GM18907 (cell line): ENCODE measurements around the gene CATSPERZ.

Source experiments
- ATAC-seq: cut with Tn5 transposase; IDR thresholded peaks from one replicate; pipeline ENCODE4 v1.9.1; 2021; ENCODE audit warnings: mild to moderate bottlenecking, moderate library complexity; ENCODE audit not compliant: unreplicated experiment

Gene CATSPERZ

DNA sequence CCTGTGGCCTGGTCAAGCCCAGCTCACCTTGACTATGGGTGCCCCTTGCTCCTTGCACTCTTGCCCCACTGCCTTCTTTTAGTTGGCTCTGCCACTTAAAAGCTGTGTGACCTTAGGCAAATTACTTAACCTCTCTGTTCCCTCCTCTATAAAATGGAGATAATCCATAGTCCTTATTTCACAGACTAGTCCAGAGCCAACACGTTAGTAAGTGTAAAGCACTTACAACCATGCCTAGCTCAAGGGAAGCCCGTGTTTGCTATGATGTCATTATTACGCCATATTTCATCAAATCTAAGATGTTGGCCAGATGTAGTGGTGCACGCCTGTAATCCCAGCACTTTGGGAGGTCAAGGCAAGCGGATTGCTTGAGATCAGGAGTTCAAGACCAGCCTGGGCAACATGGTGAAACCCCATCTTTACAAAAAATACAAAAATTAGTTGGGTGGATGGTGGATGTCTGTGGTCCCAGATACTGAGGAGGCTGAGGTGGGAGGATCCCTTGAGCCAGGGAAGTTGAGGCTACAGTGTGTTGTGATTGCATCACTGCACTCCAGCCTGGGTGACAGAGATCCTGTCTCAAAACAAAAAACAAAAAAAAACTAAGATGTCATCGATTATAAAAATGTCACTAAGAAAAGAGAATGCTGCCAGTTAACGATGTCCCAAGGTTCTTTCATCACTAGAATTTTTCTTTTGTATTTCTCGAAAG lies 37.5 kb downstream of the CATSPERZ start:
- no peak for ATAC-seq

DNA sequence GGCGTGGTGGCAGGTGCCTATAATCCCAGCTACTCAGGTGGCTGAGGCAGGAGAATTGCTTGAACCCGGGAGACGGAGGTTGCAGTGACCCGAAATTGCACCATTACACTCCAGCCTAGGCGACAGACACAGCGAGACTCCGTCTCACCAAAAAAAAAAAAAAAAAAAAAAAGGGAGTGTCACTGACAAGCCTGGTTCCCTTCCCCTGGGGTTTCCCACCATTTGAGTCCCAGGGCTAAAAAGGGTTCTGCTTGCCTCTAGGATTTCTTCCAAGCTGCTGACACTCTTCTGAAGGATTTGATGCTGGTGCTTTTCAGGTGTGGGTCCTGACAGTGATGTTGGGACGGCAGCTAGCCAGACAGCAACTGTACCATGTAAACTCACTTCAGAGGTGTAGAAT lies 38.6 kb downstream of the CATSPERZ start:
- ATAC-seq, result no peak

DNA sequence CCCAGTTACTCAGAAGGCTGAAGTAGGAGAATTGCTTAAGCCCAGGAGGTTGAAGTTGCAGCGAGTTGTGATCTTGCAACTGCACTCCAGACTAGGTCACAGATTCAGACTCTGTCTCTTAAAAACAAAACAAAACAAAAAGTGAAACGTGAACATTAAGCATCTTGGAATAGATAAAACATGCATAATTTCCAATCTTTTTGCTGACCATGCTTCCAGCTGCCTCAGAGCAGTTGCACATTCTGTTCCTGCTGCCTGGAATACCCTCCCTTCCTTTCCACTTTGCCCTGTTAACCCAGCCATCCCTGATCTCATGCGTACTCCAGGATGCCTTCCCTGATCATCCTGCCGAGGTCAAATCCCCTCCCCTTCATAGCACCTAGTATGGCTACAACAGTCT lies 39.1 kb downstream of the CATSPERZ start:
- ATAC-seq, result no peak

DNA sequence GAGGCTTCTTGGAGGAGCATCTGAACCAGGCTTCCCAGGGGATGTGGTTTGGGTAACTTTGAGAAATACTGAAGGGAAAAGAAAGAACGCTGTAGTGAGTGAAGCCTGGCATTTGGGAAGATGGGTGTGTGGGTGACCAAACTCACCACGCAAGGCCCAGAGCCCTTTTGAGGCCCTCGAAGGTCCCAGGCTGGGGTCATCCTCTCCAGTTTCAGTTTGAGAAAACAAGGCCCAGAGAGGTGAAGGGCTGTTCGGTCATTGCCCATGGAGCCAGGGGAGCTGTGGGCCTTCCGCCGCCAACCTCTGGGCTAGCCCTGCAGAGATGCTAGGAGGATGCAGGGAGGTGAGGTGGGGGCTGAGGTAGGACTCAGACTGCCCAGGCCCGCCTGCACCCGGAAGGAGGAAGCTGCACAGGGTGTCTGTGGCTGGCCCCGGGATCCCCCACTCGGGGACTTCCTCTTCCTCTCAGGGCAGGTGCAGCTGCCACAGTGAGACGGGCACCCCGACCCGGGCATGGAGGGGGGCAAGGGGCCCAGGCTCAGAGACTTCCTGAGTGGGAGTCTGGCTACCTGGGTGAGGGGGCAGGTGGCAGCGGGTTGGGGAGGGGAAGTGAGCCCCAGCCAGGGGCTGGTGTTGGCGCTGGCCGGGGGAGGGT lies 39.7 kb downstream of the CATSPERZ start, which contains the start of gene CCDC88B:
CCDC88B (plus strand) TSS at position 451 of the 655 bp plus-strand sequence; CDS start at position 514, 63 bp downstream.
- ATAC-seq, result peak; percentile 57

DNA sequence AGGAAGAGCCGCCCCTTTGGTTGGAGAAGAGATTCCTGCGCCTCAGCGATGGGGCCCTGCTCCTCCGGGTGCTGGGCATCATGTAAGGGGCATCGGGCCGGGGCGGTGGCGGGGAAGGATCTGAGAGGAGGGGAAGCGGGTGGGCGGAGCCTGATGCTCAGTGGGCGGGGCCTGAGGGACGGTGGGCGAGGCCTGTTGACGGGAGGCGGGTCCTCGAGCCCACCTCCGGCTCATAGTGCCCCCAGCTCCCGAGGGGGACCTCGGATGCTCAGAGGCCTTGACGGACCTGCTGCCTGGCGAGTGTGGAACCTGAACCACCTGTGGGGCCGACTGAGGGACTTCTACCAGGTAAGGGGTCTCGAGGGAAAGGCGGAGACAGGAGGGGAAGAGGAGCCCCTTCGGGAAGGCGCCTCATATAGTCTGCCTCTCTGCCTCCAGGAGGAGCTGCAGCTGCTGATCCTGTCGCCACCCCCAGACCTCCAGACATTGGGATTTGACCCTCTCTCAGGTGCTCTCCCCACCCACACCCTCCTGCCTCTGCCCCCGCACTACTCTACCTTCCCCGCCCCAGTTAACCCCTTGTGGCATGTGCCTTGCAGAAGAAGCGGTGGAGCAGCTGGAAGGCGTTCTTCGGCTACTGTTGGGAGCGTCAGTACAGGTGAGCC lies 40.6 kb downstream of the CATSPERZ start:
- no peak for ATAC-seq

DNA sequence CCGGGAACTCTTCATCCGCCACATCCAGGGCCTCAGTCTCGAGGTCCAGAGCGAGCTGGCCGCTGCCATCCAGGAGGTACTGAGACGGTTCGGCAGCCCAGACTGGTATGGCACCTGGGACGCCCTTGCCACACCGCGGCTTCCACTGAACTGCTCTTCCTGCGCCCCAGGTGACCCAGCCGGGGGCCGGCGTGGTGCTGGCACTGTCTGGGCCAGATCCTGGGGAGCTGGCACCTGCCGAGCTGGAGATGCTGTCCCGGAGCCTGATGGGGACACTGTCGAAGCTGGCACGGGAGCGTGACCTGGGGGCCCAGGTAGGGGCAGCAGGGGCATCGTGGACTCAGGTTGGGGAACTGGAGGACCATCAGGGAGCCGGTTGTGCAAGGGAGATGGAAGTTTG lies 41.3 kb downstream of the CATSPERZ start:
- no peak for ATAC-seq

DNA sequence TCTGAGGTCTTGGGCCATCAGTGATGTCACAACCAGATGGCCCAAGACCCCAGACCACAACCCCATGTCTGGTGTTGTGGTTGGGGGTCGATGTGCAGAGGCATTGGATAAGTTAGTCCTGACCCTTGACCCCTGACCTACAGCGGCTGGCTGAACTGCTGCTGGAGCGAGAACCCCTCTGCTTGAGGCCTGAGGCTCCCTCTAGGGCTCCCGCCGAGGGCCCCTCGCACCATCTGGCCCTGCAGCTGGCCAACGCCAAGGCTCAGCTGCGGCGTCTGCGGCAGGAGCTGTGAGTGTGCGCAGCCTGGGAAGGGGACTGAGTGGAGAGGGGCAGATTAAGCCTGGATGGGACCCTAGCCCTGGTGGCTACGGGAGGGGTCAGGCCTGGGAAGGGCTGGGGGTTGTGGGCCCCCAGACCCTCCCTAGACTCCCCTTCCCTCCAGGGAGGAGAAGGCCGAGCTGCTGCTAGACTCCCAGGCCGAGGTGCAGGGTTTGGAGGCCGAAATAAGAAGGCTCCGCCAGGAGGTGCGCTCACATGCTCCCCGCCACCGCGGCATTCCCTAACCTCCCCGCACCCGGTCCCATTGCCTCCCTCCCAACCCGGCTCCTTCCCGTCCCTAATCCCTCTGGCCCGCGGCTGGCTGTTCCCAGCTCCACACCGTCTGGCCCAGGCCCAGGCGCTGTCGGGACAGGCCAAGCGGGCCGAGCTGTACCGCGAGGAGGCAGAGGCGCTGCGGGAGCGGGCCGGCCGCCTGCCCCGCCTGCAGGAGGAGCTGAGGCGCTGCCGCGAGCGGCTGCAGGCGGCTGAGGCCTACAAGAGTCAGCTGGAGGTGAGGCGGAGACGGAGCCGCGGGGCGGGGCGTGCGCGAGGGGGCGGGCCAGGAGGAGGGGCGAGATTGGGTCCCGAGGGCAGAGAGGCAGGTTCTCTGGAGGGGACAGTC lies 42.0 kb downstream of the CATSPERZ start:
- peak; percentile 34 for ATAC-seq

DNA sequence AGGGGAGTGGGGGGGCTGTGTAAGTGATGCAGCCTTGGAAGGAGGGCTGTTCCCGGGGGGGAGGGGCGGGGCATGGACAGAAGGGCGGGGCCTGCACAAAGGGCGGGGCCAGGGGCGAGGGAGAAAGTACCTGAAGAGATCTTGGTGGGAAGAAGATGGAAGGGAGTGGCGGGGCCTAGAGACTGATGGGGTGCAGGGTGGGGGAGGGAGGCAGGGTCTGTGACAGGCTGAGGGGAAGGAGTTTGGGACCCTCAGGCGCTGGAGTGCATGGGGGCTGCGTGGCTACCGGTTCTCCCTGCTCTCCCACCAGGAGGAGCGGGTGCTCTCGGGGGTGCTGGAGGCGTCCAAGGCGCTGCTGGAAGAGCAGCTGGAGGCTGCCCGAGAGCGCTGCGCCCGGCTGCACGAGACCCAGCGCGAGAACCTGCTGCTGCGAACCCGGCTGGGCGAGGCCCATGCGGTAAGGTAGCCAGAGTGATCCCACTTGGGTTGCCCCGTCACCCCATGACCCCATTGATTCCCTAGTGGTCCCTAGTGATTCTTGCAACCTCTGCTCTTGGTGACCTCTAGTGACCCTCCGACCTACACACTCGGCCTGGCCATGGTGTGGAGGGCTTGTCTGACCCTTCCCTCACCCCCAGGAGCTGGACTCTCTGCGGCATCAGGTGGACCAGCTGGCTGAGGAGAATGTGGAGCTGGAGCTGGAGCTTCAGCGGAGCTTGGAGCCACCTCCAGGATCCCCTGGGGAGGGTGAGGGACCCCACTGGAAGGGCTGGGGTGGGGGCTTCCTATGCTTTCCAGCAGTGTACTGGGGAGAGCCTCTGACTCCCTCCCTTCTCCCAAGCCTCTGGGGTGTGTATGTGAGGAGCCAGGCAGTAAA lies 42.9 kb downstream of the CATSPERZ start:
- ATAC-seq, result no peak

DNA sequence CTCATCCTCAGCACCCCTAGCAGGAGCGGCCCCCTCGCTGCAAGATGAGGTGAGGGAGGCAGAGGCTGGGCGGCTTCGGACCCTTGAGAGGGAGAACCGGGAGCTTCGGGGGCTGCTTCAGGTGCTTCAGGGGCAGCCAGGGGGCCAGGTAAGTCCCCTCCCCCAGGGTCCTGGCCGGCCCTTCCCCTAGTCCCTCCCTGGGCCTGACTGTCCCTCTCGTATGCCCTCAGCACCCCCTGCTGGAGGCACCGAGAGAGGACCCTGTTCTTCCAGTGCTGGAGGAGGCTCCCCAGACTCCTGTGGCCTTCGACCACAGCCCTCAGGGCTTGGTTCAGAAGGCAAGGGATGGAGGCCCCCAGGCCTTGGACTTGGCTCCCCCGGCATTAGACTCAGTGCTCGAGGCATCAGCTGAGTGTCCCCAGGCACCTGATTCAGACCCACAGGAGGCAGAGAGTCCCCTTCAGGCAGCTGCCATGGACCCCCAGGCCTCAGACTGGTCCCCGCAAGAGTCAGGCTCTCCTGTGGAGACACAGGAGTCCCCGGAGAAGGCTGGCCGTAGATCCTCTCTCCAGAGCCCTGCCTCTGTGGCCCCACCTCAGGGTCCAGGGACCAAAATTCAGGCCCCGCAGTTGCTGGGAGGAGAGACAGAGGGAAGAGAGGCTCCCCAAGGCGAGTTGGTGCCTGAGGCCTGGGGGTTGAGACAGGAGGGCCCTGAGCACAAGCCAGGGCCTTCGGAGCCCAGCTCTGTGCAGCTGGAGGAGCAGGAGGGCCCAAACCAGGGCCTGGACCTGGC lies 43.8 kb downstream of the CATSPERZ start:
- no peak for ATAC-seq

DNA sequence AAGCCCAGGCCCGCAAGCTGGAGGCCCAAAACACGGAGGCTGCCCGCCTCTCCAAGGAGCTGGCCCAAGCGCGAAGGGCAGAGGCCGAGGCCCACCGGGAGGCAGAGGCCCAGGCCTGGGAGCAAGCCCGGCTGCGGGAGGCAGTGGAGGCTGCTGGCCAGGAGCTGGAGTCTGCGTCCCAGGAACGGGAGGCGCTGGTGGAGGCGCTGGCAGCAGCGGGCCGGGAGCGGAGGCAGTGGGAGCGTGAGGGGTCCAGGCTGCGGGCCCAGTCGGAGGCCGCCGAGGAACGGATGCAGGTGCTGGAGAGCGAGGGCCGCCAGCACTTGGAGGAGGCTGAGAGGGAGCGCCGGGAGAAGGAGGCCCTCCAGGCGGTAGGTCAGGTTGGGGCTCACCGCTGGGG lies 44.6 kb downstream of the CATSPERZ start:
- ATAC-seq, result no peak

DNA sequence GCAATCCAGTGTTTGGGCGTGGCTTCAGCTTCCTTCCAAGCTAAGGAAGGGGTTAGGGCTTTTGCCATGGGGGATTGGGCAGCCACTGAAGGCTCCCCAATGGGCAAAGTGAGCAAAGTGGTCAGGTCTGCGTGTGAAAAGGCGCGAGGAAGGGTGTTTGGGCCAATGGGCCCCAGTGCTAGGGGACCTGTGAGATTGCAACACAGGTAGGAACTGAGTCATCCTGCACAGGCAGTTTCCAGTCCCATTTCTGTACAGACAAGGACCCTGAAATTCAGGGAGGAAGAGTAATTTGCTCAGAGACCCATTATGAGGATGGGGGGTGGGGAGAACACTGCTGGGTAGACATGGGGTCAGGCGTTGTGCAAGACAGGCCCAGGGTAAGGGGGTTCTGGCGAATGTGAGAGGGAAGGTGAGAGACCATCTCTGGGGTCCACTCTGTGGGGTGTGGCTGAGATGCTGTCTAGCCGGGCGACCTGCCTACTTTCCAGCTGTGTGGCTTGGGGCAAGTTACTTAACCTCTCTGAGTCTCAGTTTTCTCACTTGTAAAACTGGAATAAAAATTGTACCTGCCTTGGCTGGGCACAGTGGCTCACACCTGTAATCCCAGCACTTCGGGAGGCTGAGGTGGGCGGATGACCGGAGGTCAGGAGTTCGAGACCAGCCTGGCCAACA lies 47.2 kb downstream of the CATSPERZ start:
- no peak for ATAC-seq

DNA sequence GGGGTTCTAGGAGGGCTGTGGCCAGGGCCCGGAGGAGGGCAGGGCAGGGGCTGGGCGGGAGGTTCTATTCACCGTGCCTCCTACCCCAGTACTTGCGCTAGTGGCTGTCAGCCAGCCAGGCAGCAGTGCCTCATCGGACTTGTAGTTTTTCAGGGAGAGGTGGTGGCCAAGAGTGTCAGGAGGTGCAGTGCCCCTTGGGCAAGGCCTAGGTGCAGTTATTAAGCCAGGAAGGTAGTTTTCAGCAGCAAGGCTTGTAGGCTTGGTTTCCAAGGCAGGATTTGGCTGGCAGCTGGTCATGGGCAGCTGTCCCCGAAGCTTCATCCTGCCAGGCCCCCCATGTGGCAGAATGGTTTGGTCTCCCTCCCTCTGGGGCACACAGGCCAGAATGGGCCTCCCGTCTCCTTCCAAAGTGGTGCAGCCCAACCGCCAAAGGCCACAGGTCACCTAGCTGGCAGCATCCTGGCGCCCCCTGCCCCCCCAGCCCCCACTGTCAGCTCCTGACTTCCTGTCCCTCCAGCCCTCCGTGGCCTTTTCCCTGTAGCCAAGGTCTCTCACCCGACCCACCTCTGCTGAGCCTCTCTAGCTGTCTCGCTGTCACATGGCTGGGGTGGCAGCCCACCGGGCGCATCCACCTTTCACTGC lies 48.3 kb downstream of the CATSPERZ start:
- no peak for ATAC-seq

DNA sequence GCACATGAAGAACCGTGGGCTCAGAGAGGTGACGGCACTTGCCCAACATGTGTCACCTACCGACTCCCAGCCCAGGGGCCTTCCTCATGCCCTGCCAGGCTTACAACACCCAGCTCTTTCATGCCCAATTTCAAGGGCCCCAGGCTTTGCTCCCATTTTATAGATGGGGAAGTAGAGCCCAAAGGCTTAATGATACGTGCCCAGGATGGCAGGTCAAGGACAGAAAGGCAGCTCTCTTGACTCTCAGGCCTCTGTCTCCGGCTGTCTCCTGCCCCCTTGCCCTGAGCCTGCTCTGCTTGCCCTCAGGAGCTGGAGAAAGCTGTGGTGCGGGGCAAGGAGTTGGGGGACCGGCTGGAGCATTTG lies 48.8 kb downstream of the CATSPERZ start:
- ATAC-seq, result no peak

DNA sequence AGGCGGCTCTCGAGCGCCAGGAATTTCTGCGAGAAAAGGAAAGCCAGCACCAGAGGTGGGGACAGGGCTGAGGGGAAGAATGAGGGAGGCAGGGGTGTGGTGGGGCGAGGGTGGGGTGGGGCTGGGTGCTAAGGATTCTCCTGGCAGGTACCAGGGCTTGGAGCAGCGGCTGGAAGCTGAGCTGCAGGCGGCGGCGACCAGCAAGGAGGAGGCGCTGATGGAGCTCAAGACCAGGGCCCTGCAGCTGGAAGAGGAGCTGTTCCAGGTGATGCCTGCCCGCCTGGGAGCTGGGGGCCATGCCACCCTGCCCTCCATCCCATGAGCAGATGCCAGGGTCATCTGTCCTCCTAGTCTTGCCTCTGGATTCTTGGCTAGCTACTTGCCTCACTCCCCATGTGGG lies 49.2 kb downstream of the CATSPERZ start:
- ATAC-seq, result no peak

DNA sequence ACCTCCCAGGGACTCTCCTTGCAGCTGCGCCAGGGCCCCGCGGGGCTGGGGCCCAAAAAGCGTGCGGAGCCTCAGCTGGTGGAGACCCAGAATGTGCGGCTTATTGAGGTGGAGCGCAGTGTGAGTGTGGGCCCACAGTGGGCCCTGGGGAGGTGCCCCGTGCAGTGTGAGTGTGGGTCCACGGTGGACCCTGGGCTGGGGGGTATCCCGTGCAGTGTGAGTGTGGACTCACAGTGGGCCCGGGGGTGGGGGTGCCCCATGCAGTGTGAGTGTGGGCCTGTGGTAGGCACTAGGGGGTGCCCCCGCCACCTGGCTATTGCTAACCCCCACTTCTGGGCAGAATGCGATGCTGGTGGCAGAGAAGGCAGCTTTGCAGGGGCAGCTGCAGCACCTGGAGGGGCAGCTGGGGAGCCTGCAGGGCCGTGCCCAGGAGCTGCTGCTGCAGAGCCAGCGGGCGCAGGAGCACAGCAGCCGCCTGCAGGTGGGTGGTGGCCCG lies 51.0 kb downstream of the CATSPERZ start:
- no peak for ATAC-seq

DNA sequence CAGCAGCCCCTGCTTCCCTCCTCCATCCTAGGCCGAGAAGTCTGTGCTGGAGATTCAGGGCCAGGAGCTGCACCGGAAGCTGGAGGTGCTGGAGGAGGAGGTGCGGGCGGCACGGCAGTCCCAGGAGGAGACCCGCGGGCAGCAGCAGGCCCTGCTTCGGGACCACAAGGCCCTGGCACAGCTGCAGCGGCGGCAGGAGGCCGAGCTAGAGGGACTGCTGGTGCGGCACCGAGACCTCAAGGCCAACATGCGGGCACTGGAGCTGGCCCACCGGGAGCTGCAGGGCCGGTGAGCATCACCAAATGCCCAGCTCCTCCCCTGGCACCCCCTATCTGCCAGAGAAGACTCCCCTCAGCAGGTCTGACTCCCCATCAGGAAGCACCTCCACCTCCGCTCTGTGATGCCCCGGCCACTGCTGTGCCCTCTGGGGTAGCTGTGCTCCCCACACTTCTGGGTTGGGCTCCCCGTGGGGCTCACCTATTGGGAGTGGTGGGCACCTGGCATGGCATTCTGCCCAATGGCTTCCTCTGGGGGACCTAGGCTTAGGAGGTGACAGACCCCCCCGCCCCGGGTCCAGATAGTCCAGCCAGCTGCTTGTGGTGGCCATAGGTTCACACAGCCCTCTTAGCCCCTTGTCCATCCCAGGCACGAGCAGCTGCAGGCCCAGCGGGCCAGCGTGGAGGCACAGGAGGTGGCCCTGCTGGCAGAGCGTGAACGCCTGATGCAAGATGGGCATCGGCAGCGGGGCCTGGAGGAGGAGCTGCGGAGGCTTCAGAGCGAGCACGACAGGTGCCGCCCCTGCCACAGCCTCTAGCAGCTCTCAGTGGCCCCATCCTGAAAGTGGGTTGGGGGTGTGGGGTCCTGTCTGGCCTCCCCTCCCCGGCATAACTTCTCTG lies 52.2 kb downstream of the CATSPERZ start:
- ATAC-seq, result no peak
